ENCODE results near the gene BANF2. TPM values are rescaled to one million over a fixed set of nuclear protein-coding genes. Genes with fewer than 3 reads are reported as not detected.

BANF2 gene
- polyA plus RNA-seq, 1 donor from 2014 or later = not detected

DNA sequence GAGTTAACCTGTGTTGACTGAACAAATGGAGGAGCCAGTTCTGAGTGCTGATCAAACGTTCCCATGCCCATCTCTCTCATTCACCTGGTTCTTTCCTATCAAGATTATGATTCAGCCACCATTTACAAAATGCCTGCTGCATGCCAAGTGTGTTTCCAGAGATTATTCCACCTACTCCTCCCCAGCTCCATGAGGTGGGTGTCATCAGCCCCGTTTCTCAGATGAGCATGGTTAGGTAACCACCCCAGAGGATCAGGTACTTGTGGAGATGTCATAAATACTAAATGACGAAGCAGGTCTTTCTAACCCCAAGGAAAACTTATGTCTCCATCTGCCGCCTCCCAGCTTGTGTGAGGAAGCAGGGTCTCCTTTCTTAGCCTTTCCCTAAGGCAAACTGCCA lies 2.1 kb downstream of the BANF2 start:
- Histone ChIP-seq H3F3A (ENCODE audit: insufficient read depth, low read length, poor library complexity, severe bottlenecking) (no peaks in the 10 kb centered on the region), H4K20me1 (ENCODE audit: insufficient read depth) (no peaks in the 10 kb centered on the region), H3K9me3 (ENCODE audit: low read length) (no peaks in the 10 kb centered on the region), H3K4me2 (ENCODE audit: low read length) (no peak overlapping the region), H3K27ac (ENCODE audit: low read length) (no peak overlapping the region), H3K4me3 (ENCODE audit: low read length) (no peak overlapping the region), H2AFZ (ENCODE audit: low read depth, low read length) (no peak overlapping the region), H3K27me3 (ENCODE audit: insufficient read depth, low read depth, low read length) (no peaks in the 10 kb centered on the region), H3K9ac (ENCODE audit: low read length) (no peak overlapping the region), H3K36me3 (ENCODE audit: insufficient read depth, low read length) (no peaks in the 10 kb centered on the region), H3K79me2 (replicated peaks; ENCODE audit: insufficient read depth, low read length) (no peaks in the 10 kb centered on the region), H3K9me2 (ENCODE audit: insufficient read depth, low read length) (no peaks in the 10 kb centered on the region)
- TF ChIP-seq, protein P1, sequence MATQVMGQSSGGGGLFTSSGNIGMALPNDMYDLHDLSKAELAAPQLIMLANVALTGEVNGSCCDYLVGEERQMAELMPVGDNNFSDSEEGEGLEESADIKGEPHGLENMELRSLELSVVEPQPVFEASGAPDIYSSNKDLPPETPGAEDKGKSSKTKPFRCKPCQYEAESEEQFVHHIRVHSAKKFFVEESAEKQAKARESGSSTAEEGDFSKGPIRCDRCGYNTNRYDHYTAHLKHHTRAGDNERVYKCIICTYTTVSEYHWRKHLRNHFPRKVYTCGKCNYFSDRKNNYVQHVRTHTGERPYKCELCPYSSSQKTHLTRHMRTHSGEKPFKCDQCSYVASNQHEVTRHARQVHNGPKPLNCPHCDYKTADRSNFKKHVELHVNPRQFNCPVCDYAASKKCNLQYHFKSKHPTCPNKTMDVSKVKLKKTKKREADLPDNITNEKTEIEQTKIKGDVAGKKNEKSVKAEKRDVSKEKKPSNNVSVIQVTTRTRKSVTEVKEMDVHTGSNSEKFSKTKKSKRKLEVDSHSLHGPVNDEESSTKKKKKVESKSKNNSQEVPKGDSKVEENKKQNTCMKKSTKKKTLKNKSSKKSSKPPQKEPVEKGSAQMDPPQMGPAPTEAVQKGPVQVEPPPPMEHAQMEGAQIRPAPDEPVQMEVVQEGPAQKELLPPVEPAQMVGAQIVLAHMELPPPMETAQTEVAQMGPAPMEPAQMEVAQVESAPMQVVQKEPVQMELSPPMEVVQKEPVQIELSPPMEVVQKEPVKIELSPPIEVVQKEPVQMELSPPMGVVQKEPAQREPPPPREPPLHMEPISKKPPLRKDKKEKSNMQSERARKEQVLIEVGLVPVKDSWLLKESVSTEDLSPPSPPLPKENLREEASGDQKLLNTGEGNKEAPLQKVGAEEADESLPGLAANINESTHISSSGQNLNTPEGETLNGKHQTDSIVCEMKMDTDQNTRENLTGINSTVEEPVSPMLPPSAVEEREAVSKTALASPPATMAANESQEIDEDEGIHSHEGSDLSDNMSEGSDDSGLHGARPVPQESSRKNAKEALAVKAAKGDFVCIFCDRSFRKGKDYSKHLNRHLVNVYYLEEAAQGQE (IDR thresholded peaks at IDR 0.05; ENCODE audit: borderline replicate concordance) = no peak
- no peak for TF ChIP-seq POLR2AphosphoS5 (IDR thresholded peaks at IDR 0.05)
- no peak for TF ChIP-seq RAD21 (conservative IDR thresholded peaks at IDR 0.05)
- TF ChIP-seq EZH2 (IDR thresholded peaks at IDR 0.05; ENCODE audit: borderline replicate concordance, insufficient read depth, low read length, poor library complexity, severe bottlenecking) = no peak
- TF ChIP-seq SMC3 (conservative IDR thresholded peaks at IDR 0.05; ENCODE audit: poor library complexity) = no peak
- TF ChIP-seq EP300 (conservative IDR thresholded peaks at IDR 0.05; ENCODE audit: poor library complexity, severe bottlenecking) = no peak
- no peak for TF ChIP-seq TAF1 (IDR thresholded peaks at IDR 0.05; ENCODE audit: low read depth)
- TF ChIP-seq, protein P2, sequence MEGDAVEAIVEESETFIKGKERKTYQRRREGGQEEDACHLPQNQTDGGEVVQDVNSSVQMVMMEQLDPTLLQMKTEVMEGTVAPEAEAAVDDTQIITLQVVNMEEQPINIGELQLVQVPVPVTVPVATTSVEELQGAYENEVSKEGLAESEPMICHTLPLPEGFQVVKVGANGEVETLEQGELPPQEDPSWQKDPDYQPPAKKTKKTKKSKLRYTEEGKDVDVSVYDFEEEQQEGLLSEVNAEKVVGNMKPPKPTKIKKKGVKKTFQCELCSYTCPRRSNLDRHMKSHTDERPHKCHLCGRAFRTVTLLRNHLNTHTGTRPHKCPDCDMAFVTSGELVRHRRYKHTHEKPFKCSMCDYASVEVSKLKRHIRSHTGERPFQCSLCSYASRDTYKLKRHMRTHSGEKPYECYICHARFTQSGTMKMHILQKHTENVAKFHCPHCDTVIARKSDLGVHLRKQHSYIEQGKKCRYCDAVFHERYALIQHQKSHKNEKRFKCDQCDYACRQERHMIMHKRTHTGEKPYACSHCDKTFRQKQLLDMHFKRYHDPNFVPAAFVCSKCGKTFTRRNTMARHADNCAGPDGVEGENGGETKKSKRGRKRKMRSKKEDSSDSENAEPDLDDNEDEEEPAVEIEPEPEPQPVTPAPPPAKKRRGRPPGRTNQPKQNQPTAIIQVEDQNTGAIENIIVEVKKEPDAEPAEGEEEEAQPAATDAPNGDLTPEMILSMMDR (IDR thresholded peaks at IDR 0.05; ENCODE audit: poor library complexity, severe bottlenecking) = no peak
- no peak for TF ChIP-seq MXI1 (conservative IDR thresholded peaks at IDR 0.05; ENCODE audit: poor library complexity, severe bottlenecking)

DNA sequence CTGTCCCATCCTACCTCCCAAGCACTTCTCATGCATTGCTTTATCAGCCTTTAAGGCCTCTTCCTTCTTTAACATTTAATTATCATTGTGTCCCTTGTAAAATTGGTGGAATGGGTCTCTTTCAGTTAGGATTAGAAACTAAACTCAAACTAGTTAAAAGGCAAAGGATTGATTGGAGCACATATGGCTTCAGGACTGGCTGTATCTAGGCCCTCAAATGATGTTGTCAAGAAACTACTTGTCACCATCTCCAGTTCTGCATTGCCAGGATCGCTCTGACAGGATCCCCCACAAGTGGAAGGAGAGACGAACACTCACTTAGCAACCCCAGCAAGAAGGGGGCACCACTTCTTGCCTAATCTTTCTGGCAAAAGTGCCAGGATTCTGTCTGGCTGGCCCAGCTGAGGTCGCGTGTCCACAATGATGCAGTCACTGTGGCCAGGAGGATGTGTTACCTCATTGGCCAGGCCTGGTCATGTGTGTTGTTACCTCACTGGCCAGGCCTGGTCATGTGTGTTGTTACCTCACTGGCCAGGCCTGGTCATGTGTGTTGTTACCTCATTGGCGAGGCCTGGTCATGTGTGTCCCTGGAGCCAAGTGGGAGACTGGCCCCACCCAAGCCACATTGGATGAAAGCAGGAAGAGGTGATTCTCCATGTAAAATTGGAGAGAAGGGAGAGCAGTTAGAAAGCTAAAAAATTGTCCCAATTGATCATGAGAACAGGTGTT lies 5.0 kb downstream of the BANF2 start:
- no peaks in the 10 kb centered on the region for H3K9me3 ChIP-seq (ENCODE audit: low read length)
- H3F3A ChIP-seq (ENCODE audit: insufficient read depth, low read length, poor library complexity, severe bottlenecking) = no peaks in the 10 kb centered on the region
- H3K27me3 ChIP-seq (ENCODE audit: insufficient read depth, low read depth, low read length) = no peaks in the 10 kb centered on the region
- H2AFZ ChIP-seq (ENCODE audit: low read depth, low read length) = no peak overlapping the region
- no peak overlapping the region for H3K9ac ChIP-seq (ENCODE audit: low read length)
- no peaks in the 10 kb centered on the region for H3K36me3 ChIP-seq (ENCODE audit: insufficient read depth, low read length)
- no peak overlapping the region for H3K4me2 ChIP-seq (ENCODE audit: low read length)
- no peaks in the 10 kb centered on the region for H3K79me2 ChIP-seq (replicated peaks; ENCODE audit: insufficient read depth, low read length)
- no peaks in the 10 kb centered on the region for H4K20me1 ChIP-seq (ENCODE audit: insufficient read depth)
- H3K27ac ChIP-seq (ENCODE audit: low read length) = no peak overlapping the region
- no peak for TF ChIP-seq TAF1 (IDR thresholded peaks at IDR 0.05; ENCODE audit: low read depth)
- TF ChIP-seq EZH2 (IDR thresholded peaks at IDR 0.05; ENCODE audit: borderline replicate concordance, insufficient read depth, low read length, poor library complexity, severe bottlenecking) = no peak
- TF ChIP-seq EP300 (conservative IDR thresholded peaks at IDR 0.05; ENCODE audit: poor library complexity, severe bottlenecking) = no peak
- TF ChIP-seq, protein P1 (IDR thresholded peaks at IDR 0.05; ENCODE audit: borderline replicate concordance) = no peak
- H3K4me3 ChIP-seq (ENCODE audit: low read length) = no peak overlapping the region
- H3K9me2 ChIP-seq (ENCODE audit: insufficient read depth, low read length) = no peaks in the 10 kb centered on the region

Measured in neural cell (in vitro differentiated cells).